Measurements from ENCODE around the gene SON.

DNA sequence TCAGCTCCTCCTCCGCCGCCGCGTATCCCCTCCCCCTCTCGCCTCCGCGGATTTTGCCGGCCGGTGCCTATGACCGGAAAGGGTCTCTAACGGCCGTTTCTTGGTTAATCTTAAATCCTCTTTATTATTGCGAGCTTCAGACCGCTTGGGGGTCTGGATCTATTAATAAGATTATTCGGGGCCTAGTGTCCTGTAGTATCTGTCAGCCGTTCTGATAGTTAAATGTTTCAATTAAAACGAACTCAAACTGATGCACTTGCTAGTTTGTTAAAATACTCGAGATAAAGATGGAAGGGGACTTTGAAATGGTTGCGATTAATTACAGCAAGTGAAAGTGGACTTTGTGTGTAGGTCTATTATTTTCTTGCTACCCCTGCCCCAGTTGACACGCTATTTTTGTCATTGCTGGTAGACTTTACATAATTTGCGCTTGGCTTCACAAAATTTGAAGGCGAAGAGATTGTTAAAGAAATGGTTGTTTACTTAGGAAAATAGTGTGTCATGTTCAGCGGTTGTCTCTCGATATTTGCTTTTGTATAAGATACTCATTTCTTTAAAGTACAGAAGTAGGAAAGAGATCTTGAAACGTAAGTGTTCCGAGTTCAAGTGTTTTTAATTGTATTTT is 779 bp downstream of the SON start:
- TF ChIP-seq POLR2A (IDR thresholded peaks at IDR 0.05; ENCODE audit: low read length) (no peak), GATA1 (IDR thresholded peaks at IDR 0.05; ENCODE audit: low read depth, low read length) (no peak)
